PC-3 (cell line): ENCODE results near the gene UBXN11. TPM values are rescaled to one million over a fixed set of nuclear protein-coding genes. Genes with fewer than 3 reads are reported as not detected.
"Not testable (repeated sequence)": the region's sequence is repeated elsewhere in the genome, so short reads cannot be mapped to it uniquely, and the experiment has no call there.

ENCODE experiments used
- ATAC-seq: fragments of 200-7000 bp; cut with Tn5 transposase; 2 replicates; pipeline ENCODE4 v1.9.1; 2020; ENCODE audit warnings: mild to moderate bottlenecking, moderate library complexity
- BruUV-seq: library from RNA; stranded (reverse); fragments of 400-500 nt; replicated peaks from 2 replicates; lab custom pipeline; 2021; lab: Mats Ljungman, UMichigan
- CTCF ChIA-PET: fragments of 300-600 bp; sonication (Branson Sonifier 250); formaldehyde crosslinking; loops from one replicate; lab custom pipeline; 2022; ENCODE audit warnings: antibody characterized with exemption; lab: Charles Lee
- POLR2A ChIA-PET: fragments of 300-600 bp; sonication (Branson Sonifier 250); formaldehyde crosslinking; loops from one replicate; lab custom pipeline; 2022; ENCODE audit warnings: antibody characterized with exemption; ENCODE audit not compliant: unreplicated experiment; lab: Charles Lee
- DNase-seq: peaks from one replicate; pipeline ENCODE4 v3.0.0-alpha.2; 2015
- H2AFZ ChIP-seq: fragments of 300-600 bp; sonication (generic); 2 replicates; pipeline ENCODE4 v1.6.0; 2016; ENCODE audit warnings: antibody characterized with exemption, low read length
- H3F3A ChIP-seq: fragments of 300-600 bp; sonication (generic); one replicate; pipeline ENCODE4 v1.6.0; 2017; ENCODE audit warnings: antibody characterized with exemption, low read length, control low read depth, mild to moderate bottlenecking; ENCODE audit not compliant: unreplicated experiment
- H3K27ac ChIP-seq: fragments of 300-600 bp; sonication (generic); 2 replicates; pipeline ENCODE4 v1.5.1; 2016; ENCODE audit warnings: mild to moderate bottlenecking, low read length
- H3K27me3 ChIP-seq: fragments of 300-600 bp; sonication (generic); 2 replicates; pipeline ENCODE4 v1.6.1; 2016; ENCODE audit warnings: low read length, mixed read lengths
- H3K36me3 ChIP-seq: fragments of 300-600 bp; sonication (generic); 2 replicates; pipeline ENCODE4 v1.6.1; 2016; ENCODE audit warnings: low read depth, mixed run types, low read length, mixed read lengths
- H3K4me1 ChIP-seq: fragments of 300-600 bp; sonication (generic); 2 replicates; pipeline ENCODE4 v1.5.1; 2016; ENCODE audit warnings: low read length; ENCODE audit not compliant: insufficient read depth
- H3K4me2 ChIP-seq: fragments of 300-600 bp; sonication (generic); 2 replicates; pipeline ENCODE4 v1.6.0; 2016; ENCODE audit warnings: low read length
- H3K4me3 ChIP-seq: fragments of 300-600 bp; sonication (generic); 2 replicates; pipeline ENCODE4 v1.5.1; 2016; ENCODE audit warnings: mild to moderate bottlenecking, low read length, mixed read lengths
- H3K79me2 ChIP-seq: fragments of 300-600 bp; sonication (generic); 2 replicates; pipeline ENCODE4 v1.6.1; 2017; ENCODE audit warnings: low read length, mixed read lengths
- H3K9ac ChIP-seq: fragments of 300-600 bp; sonication (generic); 2 replicates; pipeline ENCODE4 v1.6.0; 2016; ENCODE audit warnings: mild to moderate bottlenecking, low read length
- H3K9me2 ChIP-seq: fragments of 300-600 bp; sonication (generic); replicated peaks from 2 replicates; pipeline ENCODE4 v1.6.1; 2016; ENCODE audit warnings: mixed run types, low read length, mixed read lengths
- H3K9me3 ChIP-seq: fragments of 300-600 bp; sonication (generic); 2 replicates; pipeline ENCODE4 v1.6.1; 2016; ENCODE audit warnings: low read length, mixed read lengths
- H4K20me1 ChIP-seq: fragments of 300-600 bp; sonication (generic); 2 replicates; pipeline ENCODE4 v1.6.1; 2016; ENCODE audit warnings: low read length, mixed read lengths
- EZH2 ChIP-seq: fragments of 300-600 bp; sonication (generic); IDR thresholded peaks from one replicate; pipeline ENCODE4 v1.6.1; 2017; ENCODE audit warnings: antibody characterized with exemption, mild to moderate bottlenecking, low read length; ENCODE audit not compliant: unreplicated experiment
- EZH2phosphoT487 ChIP-seq: fragments of 300-600 bp; sonication (generic); IDR thresholded peaks from 2 replicates; pipeline ENCODE4 v1.6.1; 2018; ENCODE audit warnings: mild to moderate bottlenecking, antibody characterized with exemption, low read length, borderline replicate concordance
- intact Hi-C: fragments of 100-400 bp; cut with micrococcal nuclease; formaldehyde crosslinking; loops from 2 replicates; pipeline ENCODE4 v1.9.0; 2023
- total RNA-seq: library from RNA; depleted of rRNA; stranded (reverse); fragments of >200 nt; gene quantifications from 2 replicates; pipeline ENCODE4 v1.2.3, GENCODE V29; 2014
- TF ChIP-seq, protein P1 (sequence below): fragments of 300-600 bp; sonication (generic); conservative IDR thresholded peaks from 2 replicates; pipeline ENCODE4 v1.5.1; 2017; ENCODE audit warnings: antibody characterized with exemption, low read depth, mild to moderate bottlenecking, low read length

UBXN11 gene
- total RNA-seq, 1 experiment from 2014 or later = 19.4 TPM

DNA sequence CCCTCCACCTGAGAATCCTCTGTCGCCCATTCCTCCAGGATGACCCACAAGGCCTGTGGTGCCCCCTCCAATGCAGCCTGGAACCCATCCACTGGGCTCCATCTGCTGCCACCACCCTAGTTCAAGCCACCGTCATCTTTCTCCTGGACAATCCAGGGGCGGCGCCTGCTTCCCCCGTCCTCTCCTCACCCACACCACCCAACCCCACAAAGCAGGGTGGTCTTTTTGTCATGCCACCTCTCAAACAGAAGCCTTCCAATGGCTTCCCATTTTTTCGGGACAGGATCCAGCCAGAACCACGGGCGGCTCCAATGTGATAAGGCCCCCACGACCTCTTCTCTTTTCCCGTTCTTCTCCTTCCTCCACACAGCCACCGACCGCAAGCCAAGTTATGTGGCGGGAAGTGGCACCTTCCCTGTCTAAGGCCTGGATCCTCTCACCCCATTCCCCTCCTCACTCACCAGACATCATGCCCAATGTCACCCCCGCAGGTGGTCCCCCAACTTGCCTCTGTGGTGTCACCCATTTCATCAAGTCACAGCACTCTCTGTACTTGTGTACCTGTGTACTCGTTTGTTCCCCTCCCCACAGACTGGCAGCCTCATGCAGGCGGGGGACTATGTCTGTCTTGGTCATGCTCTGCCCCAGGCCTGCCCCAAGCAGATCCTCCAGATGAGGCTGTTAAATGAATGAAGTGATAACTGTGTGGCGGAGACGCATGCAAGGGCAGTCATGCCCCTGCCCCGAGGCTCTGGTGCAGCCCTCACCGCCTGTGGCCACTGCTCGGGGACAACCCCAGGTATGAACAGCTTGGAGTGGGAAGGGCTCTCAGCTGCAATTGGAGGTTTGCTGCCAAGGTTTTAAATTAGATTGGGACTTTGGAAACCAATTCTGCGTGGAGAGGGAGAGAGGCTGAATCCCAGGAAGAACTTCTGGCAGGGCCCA lies 11.0 kb downstream of the UBXN11 start:
- ChIA-PET CTCF (no interaction called here), POLR2A (no interaction called here)
- no peaks in the 10 kb centered on the region for H3K27me3 ChIP-seq
- ATAC-seq (no peak), DNase-seq (no peak)
- H3K36me3 ChIP-seq = no peaks in the 10 kb centered on the region
- H3K4me1 ChIP-seq = peaks cover 7% of the 10 kb centered on the region; the same call in 1 of the 2 replicates
- no peaks in the 10 kb centered on the region for H3F3A ChIP-seq
- no peak overlapping the region for H2AFZ ChIP-seq
- no peaks in the 10 kb centered on the region for H4K20me1 ChIP-seq
- H3K9me2 ChIP-seq = no peaks in the 10 kb centered on the region
- H3K9ac ChIP-seq = no peak overlapping the region
- no peak overlapping the region for H3K4me2 ChIP-seq
- TF ChIP-seq, protein P1, sequence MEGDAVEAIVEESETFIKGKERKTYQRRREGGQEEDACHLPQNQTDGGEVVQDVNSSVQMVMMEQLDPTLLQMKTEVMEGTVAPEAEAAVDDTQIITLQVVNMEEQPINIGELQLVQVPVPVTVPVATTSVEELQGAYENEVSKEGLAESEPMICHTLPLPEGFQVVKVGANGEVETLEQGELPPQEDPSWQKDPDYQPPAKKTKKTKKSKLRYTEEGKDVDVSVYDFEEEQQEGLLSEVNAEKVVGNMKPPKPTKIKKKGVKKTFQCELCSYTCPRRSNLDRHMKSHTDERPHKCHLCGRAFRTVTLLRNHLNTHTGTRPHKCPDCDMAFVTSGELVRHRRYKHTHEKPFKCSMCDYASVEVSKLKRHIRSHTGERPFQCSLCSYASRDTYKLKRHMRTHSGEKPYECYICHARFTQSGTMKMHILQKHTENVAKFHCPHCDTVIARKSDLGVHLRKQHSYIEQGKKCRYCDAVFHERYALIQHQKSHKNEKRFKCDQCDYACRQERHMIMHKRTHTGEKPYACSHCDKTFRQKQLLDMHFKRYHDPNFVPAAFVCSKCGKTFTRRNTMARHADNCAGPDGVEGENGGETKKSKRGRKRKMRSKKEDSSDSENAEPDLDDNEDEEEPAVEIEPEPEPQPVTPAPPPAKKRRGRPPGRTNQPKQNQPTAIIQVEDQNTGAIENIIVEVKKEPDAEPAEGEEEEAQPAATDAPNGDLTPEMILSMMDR = no peak
- TF ChIP-seq EZH2phosphoT487 = no peak
- no peak for TF ChIP-seq EZH2
- H3K9me3 ChIP-seq = no peaks in the 10 kb centered on the region
- intact Hi-C loops = no loop called here
- no peak overlapping the region for H3K4me3 ChIP-seq
- H3K79me2 ChIP-seq = no peaks in the 10 kb centered on the region
- no peak overlapping the region for H3K27ac ChIP-seq
- BruUV-seq = no TSS peak

- BruUV-seq = no TSS peak
- peaks cover 7% of the 10 kb centered on the region; the same call in 1 of the 2 replicates for H3K4me1 ChIP-seq
- intact Hi-C loops = no loop called here
- H3K9me3 ChIP-seq = no peaks in the 10 kb centered on the region
- ChIA-PET CTCF (no interaction called here), POLR2A (no interaction called here)
- TF ChIP-seq, protein P1 = no peak
- no peak for TF ChIP-seq EZH2
- TF ChIP-seq EZH2phosphoT487 = no peak
- no peaks in the 10 kb centered on the region for H3K36me3 ChIP-seq
- no peaks in the 10 kb centered on the region for H3K79me2 ChIP-seq
- no peaks in the 10 kb centered on the region for H4K20me1 ChIP-seq
- no peak overlapping the region for H3K27ac ChIP-seq
- no peak overlapping the region for H3K4me3 ChIP-seq
- no peaks in the 10 kb centered on the region for H3K9me2 ChIP-seq
- no peak overlapping the region for H2AFZ ChIP-seq
- H3K27me3 ChIP-seq = no peaks in the 10 kb centered on the region
- ATAC-seq (no peak), DNase-seq (no peak)
- H3K9ac ChIP-seq = no peak overlapping the region
- H3F3A ChIP-seq = no peaks in the 10 kb centered on the region
- H3K4me2 ChIP-seq = no peak overlapping the region
Observed at GRCh38 chr1:26293911-26294463, 12.4 kb downstream of the UBXN11 start.

- H3K4me1 ChIP-seq, POLR2A ChIA-PET, H2AFZ ChIP-seq, H3K36me3 ChIP-seq, intact Hi-C loops, H3K27me3 ChIP-seq, H3K9ac ChIP-seq, H3K79me2 ChIP-seq, H3F3A ChIP-seq, H4K20me1 ChIP-seq, H3K4me2 ChIP-seq, H3K27ac ChIP-seq, H3K4me3 ChIP-seq, CTCF ChIA-PET, H3K9me3 ChIP-seq, DNase-seq, ATAC-seq, BruUV-seq, H3K9me2 ChIP-seq: not testable (repeated sequence)
Observed at GRCh38 chr1:26292735-26293134, 13.7 kb downstream of the UBXN11 start.
